OCI-LY1 (cell line): ENCODE results near the gene OSBPL1A.

ENCODE experiments used
- EZH2 ChIP-seq: fragments of 200-600 bp; sonication (generic), shearing (Covaris generic); IDR thresholded peaks from 2 replicates; pipeline ENCODE4 v1.8.0; 2017; ENCODE audit warnings: borderline replicate concordance, mixed run types, mild to moderate bottlenecking, antibody characterized with exemption, low read length, moderate library complexity, mixed read lengths
- TF ChIP-seq, protein P1 (sequence below): fragments of 200-600 bp; sonication (generic), shearing (Covaris generic); IDR thresholded peaks from 2 replicates; pipeline ENCODE4 v1.5.1; 2017; ENCODE audit warnings: mild to moderate bottlenecking, antibody characterized with exemption, low read length, moderate library complexity, mixed read lengths

DNA sequence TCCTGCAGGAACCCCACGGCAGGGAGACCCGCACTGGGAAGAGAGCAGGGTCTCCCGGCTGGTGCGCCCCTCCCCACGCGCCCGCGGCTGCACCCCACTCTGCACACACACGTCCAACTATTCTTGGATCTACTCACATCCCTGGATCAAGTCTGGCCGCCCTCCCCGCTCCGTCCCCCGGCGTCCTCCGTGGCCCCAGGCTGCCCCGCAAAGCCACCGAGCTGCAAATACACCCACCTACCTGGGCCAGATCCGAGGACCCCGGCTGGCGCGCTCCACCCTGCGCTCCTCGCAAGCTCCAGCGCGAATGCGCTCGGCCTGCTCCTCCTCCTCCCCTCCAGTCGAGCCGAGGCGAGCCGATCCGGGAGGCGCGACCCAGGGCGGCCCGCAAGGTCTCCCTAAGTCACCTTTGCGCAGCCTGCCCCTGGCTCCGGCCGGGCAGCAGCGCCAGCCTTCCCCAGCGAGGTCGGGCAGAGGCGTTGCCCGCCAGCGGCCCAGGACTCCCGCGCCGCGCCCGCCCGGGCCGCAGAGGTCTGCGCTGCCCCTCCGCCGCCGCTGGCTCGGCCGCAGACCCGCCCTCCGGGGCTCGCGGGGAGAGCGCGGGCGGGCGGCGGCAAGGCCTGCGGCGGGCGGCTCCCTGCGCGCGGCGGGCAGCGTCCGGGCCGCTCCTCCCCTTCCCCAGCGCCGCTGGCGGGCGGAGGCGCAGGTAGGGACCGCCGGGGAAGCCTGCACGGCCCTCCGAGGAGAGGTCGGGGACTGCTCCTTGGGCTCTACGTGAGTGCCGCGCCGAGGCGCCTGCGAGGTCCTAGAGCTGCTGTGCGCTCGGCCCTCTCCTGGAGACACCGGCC is 126.0 kb downstream of the OSBPL1A start:
- TF ChIP-seq EZH2: no peak
- TF ChIP-seq, protein P1, sequence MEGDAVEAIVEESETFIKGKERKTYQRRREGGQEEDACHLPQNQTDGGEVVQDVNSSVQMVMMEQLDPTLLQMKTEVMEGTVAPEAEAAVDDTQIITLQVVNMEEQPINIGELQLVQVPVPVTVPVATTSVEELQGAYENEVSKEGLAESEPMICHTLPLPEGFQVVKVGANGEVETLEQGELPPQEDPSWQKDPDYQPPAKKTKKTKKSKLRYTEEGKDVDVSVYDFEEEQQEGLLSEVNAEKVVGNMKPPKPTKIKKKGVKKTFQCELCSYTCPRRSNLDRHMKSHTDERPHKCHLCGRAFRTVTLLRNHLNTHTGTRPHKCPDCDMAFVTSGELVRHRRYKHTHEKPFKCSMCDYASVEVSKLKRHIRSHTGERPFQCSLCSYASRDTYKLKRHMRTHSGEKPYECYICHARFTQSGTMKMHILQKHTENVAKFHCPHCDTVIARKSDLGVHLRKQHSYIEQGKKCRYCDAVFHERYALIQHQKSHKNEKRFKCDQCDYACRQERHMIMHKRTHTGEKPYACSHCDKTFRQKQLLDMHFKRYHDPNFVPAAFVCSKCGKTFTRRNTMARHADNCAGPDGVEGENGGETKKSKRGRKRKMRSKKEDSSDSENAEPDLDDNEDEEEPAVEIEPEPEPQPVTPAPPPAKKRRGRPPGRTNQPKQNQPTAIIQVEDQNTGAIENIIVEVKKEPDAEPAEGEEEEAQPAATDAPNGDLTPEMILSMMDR: no peak
